GM19438 (cell line): ENCODE data around the gene GSK3B.
A peak's percentile ranks its signal among the peaks of the same experiment; 100 is the strongest.

Source experiments
- ATAC-seq: cut with Tn5 transposase; IDR thresholded peaks from one replicate; pipeline ENCODE4 v1.9.1; 2021; ENCODE audit warnings: low read depth; ENCODE audit not compliant: unreplicated experiment

Gene GSK3B

DNA sequence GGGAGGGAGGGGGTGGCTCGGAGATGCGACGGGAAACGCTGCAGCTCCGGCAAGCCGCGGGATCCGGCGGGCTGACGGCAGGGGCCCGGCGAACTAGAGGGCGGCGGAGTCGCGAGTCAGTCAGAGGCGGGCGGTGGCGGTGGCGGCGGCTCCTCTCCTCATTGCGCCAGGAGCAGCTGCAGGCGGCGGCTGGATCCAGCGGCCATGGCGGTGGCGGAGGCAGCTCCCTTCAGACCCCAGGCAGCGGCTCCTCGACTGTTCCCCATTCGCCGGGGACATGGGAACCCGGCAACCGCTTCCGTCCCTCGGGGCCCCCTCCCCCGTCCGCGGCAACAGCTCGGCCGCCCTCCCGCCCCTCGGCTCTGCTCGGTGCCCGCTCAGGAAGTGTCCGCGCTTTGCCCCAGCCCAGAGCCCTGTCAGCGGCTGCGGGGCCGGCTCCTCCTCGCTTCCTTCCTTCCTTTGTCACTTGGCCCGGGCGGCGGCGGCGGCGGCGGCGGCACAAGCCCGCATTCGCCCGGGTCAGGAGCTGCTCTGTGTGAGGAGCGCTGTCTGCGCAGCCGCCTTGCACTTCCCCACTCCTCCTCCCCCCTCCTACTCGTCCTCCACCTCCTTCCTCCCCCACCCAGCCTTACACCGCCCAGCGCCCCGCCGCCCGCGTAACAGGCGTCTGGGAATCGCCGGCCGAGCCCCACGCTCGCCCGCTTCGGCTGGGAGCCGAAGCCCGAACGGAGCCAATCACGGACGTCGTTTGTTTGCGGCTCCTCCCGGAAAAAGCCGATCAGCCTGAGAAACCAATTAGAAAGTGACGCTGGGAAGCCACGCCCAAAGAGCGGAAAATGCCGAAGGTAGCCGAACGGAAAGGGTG is at the start of gene GSK3B:
TSS of gene GSK3B (minus strand) at position 537 of the 865 bp plus-strand sequence. CDS start 1,013 bp downstream, outside the sequence.
- peak; percentile 34 for ATAC-seq

DNA sequence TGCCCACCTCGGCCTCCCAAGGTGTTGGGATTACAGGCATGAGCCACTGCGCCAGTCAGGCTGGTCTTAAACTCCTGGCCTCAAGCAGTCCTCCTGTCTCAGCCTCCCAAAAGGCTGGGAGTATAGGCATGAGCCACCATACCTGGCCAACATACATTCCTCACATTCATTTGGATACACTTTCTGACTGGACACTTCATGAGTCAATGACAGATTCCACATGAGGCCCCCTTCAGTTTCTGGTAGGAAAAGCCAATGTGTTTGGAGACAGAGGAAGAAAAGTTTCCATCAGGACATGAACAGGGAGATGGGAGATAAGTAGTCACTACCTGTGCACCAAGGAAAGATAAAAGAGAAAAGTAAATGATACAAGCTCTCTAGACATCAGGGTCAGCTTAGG is 49.4 kb upstream of the GSK3B start:
- ATAC-seq = no peak

- ATAC-seq = no peak
Measured at GRCh38 chr3:120142236-120142635, 48.0 kb upstream of the GSK3B start.

- ATAC-seq = no peak
Measured at GRCh38 chr3:120140098-120140742, 46.0 kb upstream of the GSK3B start.

DNA sequence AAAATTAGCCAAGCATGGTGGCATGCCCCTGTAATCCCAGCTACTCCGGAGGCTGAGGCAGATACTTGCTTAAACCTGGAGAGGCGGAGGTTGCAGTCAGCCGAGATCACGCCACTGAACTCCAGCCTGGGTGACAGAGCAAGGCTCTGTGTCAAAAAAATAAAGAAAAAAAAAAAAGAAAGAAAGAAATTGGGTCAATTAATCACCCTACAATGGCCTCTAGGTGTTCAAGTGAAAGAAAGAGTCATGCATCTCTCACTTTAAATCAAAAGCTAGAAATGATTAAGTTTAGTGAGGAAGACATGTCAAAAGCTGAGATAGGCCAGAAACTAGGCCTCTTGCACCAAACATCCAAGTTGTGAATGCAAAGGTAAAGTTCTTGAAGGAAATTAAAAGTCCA is 44.9 kb upstream of the GSK3B start:
- no peak for ATAC-seq

DNA sequence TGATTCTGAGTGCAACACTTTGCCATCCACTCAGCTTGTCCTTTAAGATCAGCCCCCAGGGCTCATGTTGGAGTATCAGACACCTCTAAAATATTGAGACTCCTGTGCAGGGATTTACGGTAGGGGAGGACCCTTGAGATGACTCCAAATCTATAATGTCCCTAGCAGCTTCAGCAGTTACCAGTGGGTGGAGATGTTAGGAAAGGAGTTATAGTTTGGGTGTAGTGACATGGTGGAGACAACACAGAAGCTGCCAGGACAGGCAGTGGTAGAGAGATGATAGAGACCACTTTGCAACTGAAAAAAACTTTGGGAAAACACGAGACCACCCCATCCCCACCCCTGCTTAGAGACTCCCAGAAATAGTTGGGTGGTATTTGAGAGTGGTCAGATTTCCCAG is 43.3 kb upstream of the GSK3B start:
- no peak for ATAC-seq

GRCh38 chr3:120130656-120131055 is 36.4 kb upstream of the GSK3B start:
- no peak for ATAC-seq

GRCh38 chr3:120129718-120130513 is 35.7 kb upstream of the GSK3B start:
- no peak for ATAC-seq

DNA sequence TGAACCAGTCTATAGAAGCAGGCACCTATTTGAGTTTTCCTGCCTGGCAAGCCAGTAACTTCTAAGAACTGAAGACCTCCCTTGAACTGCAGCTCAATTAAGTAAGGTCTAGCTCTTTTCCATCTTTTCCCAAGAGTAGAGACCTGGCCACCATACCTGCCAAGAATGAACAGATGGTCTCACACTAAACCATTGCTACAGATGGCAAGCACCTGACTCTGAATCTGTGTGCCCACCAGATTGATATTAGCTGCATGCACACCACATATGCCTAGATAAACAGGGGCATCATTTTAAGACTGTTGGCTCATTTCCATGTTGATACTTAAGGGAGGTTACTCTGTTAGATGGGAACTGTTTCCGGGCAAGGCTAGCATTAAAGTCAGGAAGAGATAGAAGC is 34.8 kb upstream of the GSK3B start:
- no peak for ATAC-seq

GRCh38 chr3:120125992-120126391 is 31.7 kb upstream of the GSK3B start:
- ATAC-seq = no peak

DNA sequence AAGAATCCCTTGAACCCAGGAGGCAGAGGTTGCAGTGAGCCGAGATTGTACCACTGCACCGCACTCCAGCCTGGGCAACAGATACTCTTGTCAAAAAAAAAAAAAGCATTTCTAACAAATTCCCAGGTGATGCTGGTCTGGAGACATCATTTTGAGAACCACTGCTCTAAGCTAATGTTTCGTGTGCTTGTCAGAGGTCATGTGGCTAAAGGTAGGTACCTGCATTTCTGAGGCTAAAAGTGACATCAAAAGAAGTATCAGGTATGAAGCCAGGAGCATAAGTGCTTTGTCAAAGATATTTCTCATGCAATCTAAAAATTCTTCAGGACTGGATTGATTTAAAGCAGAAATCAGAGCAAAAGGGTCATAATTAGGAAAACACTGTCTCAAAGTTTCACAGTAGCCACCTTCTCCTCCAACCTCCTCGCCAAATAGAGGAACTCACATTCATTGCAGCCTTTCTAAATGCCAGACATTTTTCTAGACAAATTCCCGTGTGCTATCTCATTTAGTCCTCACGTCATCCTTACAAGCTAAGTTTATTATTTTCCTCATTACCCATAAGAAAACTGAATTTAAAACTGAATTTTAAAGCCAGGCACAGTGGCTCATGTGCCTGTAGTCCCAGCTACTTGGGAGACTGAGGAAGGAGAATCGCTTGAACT is 25.7 kb upstream of the GSK3B start:
- no peak for ATAC-seq

DNA sequence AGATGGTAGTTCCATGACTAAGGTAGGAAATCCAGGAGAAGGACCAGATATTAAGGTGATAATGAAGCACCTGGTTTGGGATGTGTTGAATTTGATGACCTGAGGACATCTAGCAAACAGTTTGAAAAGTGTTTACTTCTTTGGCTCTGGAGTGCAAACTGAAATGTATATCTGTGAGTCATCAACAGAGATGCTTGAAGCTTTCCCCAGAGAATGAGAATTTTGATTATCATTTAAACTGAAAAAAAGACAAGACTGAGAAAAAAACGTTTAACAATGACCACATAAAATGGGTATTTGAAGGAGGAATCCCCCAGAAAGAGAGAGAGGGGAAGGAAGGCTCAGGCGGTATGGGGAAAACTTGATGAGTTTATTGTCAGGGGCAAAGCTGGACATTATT is 20.7 kb upstream of the GSK3B start:
- no peak for ATAC-seq

DNA sequence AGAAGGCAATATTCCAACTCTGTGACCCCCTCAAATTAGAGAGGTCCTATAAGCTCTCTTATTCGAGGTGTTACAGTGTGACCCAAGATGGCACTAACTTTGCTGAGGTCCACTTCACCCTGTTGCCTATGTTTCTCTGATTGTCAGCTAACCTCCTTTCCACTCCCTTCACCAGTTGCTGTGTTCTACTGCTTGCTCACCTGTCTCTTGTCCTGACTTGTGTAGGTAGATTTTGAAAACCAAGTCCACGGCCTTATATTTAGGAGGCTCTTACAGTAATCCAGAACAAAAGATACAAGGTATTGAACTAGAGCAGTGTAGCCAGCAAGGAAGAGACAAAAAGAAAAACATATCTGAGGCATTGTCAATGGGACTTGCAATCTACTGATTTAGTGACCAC is 20.1 kb upstream of the GSK3B start:
- ATAC-seq = no peak

DNA sequence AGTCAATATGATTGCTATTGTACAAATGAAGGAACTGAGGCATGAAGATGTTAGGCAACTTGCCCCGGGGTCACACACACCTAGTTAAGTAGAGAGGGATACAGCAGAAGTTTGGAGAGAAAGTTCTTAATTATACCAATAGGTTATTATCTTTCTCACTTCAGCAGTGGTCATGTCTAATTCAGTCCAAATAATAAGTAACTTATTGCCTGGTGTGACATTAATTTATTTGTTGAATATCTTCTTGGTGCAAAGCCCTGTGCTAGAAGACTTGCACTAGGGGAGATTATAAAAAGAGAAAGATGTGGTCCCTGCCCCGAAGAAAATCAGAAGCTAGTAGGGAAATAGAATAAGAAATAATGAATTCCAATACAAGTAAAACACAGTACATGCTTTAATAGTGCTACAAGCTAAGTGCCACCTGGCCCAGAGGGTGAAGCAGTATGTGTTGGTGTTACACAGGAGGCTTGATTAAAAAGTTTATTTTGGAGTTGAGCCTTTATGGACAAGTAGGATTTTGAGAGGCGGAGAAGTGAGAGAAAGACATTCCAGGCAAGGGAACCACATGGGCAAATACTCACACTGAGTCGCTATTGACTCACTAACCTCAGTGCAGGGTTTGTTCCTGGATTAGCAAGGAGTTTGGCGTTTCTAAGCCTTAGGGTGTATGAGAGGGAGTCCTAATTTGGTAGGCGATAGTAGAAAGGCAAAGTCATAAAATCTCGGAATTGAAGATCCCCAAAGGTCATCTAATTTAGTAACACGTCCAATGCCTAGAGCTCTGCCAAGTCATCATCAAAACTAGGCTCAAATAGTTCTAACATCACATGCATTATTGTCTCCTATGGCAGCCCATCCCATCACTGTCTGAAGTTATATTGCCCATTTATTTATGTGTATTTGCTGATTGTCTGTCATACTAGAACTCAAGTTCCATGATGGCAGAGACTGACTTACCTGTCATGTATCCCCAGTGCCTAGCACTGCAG is 19.2 kb upstream of the GSK3B start:
- ATAC-seq = no peak

- ATAC-seq = no peak
Measured at GRCh38 chr3:120111898-120112297, 17.7 kb upstream of the GSK3B start.

GRCh38 chr3:120103276-120103675 is 9.0 kb upstream of the GSK3B start:
- no peak for ATAC-seq

DNA sequence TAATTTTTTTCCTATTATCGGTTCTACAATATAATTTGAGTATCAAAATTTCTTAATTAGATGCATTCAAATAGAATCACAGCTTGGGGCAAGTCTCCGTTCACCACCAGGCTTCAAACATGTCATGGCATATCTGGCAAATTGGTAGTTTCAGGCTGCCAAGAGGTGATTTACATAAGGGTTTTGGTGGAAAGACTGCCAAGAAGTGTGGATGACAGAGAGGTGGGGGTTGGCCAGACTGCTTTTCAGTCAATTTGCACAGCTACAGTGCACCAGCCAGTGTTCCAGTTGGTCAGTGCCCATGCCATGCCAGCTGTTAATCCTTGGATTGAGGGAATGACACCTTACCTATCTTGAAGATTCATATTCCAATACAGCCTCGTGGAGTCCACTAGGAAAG is 8.4 kb upstream of the GSK3B start:
- ATAC-seq = no peak

DNA sequence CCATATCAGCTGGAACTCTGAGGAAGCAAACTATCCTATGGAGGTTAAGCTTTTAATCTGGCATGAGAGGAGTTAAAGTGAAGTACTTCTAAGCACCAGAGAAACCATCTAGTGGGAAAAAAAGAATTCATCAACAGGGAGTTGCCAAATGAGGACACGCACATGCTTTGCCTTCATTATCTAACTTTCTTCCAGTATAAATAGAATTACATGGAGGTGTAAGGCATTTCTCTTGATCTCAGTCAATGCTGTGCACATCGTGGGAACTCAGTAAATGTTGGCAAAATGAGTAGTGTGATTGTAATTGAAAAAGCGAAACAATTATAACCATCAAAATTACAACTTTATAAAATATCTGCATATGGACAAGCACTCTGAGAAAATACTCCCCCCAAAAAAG is 8.0 kb upstream of the GSK3B start:
- ATAC-seq = no peak

DNA sequence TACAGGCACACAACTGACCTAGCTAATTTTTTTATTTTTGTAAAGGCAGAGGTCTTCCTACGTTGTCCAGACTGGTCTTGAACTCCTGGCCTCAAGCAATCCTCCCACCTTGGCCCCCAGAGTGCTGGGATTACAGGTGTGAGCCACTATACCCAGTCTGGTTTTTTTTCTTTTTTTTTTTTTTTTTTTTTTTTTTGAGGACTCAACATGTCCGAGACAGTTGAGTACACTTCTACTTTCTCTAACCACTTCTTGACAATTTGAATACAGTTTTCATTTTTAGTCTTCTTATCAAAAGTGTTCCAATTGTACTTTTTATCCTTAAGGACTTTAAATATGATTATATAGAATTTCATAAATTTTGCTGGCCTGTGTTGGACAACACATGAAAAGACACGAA is 7.4 kb upstream of the GSK3B start:
- ATAC-seq = no peak

DNA sequence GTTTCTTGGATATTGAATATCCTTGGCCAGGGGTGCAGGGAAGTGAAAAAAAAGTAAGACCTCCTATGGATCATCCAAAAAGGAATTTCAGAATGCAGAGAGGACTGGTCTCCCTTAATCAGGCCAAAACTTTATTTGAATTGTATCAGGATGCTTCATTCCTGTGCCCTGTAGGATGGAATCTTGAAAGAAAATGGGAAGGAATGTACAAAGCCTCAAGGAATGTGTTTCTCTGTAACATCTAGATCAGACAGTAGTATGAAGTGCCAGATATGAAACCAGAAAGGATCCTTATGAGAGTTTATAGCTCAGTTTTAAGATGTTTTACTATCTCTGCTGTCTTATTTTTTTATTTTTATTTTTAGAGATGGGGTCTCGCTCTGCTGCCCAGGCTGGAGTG is 6.5 kb upstream of the GSK3B start:
- ATAC-seq = no peak
